Central memory CD8-positive, alpha-beta T cell (primary cell): Measurements from ENCODE around the gene IGSF21.

Experiments used
- ATAC-seq: fragments of 150-1000 bp; cut with Tn5 transposase; replicated peaks from 2 replicates; pipeline ENCODE4 v1.10.0; 2022; ENCODE audit warnings: mild to moderate bottlenecking, moderate FRiP score, moderate number of reproducible peaks; ENCODE audit not compliant: poor library complexity, severe bottlenecking; ENCODE audit errors: extremely low read depth
- DNase-seq, 2 donors: peaks; one replicate each; pipeline ENCODE4 v3.0.0; 2021; ENCODE audit warnings: low spot score in 2 of 2
- H3K27ac Mint-ChIP-seq: one replicate; pipeline ENCODE4 v1.8.0; 2022; ENCODE audit warnings: low read depth, mild to moderate bottlenecking, moderate library complexity, mixed read lengths
- H3K27me3 Mint-ChIP-seq: one replicate; pipeline ENCODE4 v1.8.0; 2022; ENCODE audit warnings: mixed read lengths
- H3K36me3 Mint-ChIP-seq: one replicate; pipeline ENCODE4 v1.8.0; 2022; ENCODE audit warnings: mild to moderate bottlenecking, moderate library complexity, mixed read lengths; ENCODE audit not compliant: insufficient read depth
- H3K4me1 Mint-ChIP-seq: one replicate; pipeline ENCODE4 v1.8.0; 2022; ENCODE audit warnings: mixed read lengths
- H3K4me3 Mint-ChIP-seq: one replicate; pipeline ENCODE4 v1.8.0; 2022; ENCODE audit warnings: mild to moderate bottlenecking, moderate library complexity, mixed read lengths
- H3K9me3 Mint-ChIP-seq: one replicate; pipeline ENCODE4 v1.8.0; 2022; ENCODE audit warnings: mixed read lengths

Gene IGSF21

DNA sequence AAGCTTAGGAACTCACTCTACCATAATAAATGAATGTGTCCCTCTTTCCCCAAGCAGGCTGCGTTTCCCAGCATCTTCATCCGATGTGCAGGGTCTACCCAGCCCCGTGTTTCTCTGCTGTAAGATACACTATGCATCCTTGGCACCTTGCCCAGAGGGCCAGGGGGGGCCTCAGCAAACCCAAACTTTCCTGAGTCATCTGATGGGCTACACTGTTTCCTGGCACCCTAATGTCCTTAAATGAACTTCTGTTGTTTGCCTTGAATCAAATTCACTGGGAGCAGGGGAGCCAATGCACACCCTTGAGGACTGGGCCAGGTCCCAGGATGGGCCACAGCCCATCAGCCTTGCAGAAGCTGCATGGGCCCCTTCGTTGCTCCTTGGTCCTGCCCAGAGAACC lies 145.5 kb downstream of the IGSF21 start:
- H3K4me1 Mint-ChIP-seq = no peaks in the 10 kb centered on the region
- H3K27ac Mint-ChIP-seq = no peak overlapping the region
- ATAC-seq = no peak
- H3K9me3 Mint-ChIP-seq = peaks cover 6% of the 10 kb centered on the region
- H3K27me3 Mint-ChIP-seq = peaks cover 18% of the 10 kb centered on the region
- no peaks in the 10 kb centered on the region for H3K36me3 Mint-ChIP-seq
- no peak for DNase-seq
- no peak overlapping the region for H3K4me3 Mint-ChIP-seq

DNA sequence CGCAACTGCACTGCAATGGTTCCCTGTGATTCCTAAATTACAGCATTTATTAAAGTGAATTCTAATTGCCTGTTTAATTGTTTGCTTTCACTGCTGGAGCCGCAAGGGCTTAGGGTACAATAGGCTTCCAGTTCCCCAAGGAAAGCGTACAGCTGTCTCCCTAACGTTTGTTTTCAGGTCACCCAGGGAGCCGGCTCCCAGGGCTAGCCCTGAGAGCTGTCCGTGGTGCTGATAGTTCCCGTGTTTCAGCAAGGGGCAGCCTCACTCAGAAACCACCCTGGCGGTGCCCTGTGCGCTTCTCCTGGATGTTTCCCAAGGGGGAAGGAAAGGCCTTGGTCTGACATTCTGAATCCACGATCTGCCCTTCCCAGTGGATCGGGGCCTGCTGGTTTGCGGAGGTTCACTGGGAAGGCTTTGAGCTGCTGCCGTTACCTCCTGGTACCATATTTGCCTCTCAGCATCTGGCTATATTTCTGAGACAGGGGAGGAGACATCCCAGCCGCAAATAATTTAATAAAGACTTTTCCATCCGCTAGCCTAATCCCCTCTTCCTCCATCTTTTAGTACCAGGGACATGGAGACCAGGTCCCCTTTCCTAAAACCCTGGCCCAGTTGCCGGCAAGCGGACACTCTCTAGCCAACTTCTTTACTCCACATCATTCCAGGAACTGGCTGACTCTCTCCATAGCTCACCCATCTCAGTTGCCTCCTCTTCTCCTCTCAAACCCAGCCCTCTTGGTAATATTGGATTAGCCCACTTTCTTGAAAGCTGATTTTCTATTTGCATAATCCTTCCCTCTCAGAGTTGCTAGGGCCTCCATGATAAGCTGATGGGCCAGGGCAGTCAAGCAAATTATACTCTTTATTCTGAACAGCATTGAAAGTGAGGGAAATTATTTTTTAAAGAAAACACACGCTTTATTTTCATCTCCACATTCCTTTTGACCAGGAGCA lies 149.0 kb downstream of the IGSF21 start:
- Mint-ChIP-seq H3K9me3 (peaks cover 6% of the 10 kb centered on the region), H3K36me3 (peaks cover 1% of the 10 kb centered on the region), H3K27me3 (peaks cover 21% of the 10 kb centered on the region), H3K4me1 (no peaks in the 10 kb centered on the region), H3K4me3 (no peak overlapping the region), H3K27ac (no peak overlapping the region)
- ATAC-seq (no peak), DNase-seq (no peak)

DNA sequence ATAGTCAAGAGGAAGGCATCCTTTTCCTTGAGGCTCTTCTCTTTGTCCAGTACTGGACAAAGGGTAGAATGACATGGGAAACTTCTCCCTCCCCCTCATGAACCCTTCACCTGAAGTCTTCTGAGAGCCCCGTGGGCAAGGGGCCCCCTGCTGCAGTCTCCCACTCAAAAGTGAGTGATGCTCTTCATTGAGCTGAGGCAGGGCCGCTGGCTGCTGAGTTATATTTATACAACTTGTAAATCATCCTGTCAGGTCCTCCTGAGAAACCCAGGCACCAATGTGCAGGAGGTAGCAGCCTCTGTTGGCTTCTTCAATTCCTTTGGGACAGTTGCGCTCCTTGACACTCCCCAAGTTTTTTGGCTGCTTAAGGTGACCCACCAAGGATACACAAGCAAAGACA lies 150.2 kb downstream of the IGSF21 start:
- Mint-ChIP-seq H3K9me3 (peaks cover 6% of the 10 kb centered on the region), H3K4me3 (no peak overlapping the region), H3K27ac (no peak overlapping the region), H3K4me1 (no peaks in the 10 kb centered on the region), H3K36me3 (peaks cover 2% of the 10 kb centered on the region), H3K27me3 (peaks cover 27% of the 10 kb centered on the region)
- ATAC-seq (no peak), DNase-seq (no peak)

DNA sequence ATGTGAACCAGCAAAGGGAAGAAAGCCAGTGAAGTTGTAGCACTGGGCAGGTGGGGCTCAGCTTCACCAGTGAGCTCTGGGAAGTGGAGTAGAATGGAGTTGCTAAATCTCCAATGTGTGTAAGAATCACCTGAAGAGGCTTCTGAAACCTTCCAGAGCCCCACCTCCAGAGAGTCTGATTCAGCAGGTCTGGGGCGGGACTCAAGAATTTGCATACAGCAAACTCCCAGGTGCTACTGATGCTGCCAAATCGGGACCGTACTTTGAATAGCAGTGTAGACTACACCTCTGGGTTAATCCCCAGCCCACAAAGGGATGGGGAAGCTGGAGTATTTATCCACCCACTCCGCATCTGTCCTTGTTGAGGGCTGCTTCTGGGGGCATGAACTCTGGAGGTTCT lies 154.3 kb downstream of the IGSF21 start:
- DNase-seq = no peak
- no peak for ATAC-seq
- Mint-ChIP-seq H3K36me3 (peaks cover 2% of the 10 kb centered on the region), H3K4me1 (no peaks in the 10 kb centered on the region), H3K9me3 (peaks cover 3% of the 10 kb centered on the region), H3K27ac (no peak overlapping the region), H3K27me3 (peaks cover 31% of the 10 kb centered on the region), H3K4me3 (no peak overlapping the region)

DNA sequence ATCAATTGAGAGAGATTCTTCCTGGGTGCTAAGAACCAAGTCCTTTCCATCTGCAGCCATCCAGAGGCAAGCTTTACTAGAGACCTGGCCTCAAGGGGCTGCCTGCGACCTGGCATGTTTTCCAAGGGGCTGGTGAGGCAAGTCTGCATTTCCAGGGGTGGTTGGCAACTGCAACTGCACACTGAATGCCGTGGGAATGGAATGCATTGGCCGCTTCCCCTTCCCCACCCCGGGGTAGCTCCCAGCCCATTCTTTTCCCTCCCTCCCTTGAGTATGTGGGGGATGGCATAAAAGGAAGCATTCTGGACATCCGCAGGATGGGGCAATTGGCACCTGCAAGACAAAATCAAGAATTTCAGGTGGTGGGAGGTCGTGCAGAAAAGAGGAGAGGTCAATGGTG lies 155.1 kb downstream of the IGSF21 start:
- Mint-ChIP-seq H3K4me1 (no peaks in the 10 kb centered on the region), H3K4me3 (no peak overlapping the region), H3K27me3 (peaks cover 32% of the 10 kb centered on the region), H3K9me3 (no peaks in the 10 kb centered on the region), H3K36me3 (peaks cover 2% of the 10 kb centered on the region), H3K27ac (no peak overlapping the region)
- no peak for DNase-seq
- ATAC-seq = no peak

DNA sequence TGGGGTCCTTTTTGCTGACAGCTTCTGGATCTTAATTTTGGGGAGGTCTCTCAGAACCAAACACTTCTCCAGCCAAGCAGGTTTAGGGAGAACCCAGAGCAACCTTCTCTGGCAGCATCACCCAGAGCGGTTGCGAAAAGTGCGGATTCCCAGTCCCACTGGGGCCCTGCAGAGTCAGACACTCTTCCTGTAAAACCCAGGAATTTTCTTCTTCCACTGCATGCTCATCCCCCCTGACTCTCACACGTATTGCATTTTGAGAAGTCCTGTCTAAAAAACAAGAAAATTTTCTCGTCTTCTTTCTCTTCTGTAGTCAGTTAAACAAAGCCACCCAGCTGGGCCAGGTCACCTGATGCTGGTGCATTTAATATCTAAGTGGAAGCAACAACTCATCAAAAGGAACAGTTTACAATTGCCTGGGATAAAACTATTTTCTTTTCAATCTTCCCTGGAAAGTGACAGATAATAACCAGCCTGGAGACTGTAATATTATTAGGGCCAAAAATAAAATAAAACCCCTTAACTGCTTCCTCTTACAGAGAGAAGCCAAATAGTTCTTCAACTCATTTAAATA lies 156.0 kb downstream of the IGSF21 start:
- no peak for DNase-seq
- Mint-ChIP-seq H3K36me3 (peaks cover 2% of the 10 kb centered on the region), H3K27ac (no peak overlapping the region)

DNA sequence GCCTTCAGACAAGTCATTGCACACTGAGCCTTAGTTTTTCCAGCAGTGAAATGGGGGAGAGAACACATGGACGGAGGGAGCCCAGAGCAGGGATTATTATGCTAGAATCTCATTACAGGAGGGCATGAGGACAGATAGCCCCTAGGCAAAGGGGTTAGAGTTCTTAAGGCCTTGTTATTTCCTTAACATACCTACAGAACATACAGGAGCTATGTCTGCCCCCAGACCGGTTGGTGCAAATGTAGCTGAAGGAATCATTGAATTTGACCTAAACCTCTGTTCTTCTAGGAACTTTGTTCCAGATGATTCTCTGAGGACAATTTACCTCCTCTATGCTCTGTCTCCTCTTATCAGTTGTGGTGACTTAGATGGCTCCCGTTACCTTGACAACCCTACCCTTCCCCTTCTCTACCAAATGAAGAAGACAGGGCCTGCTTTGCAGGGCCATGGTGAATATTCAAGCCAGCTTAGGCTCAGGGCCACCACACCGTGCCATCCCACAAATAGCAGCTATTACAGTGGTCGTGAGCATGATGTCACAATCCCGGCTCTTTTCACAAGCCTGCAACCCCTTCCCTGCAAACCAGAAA lies 156.9 kb downstream of the IGSF21 start:
- H3K9me3 Mint-ChIP-seq = no peaks in the 10 kb centered on the region
- ATAC-seq = no peak
- H3K27ac Mint-ChIP-seq = no peak overlapping the region
- H3K4me3 Mint-ChIP-seq = no peak overlapping the region
- no peak for DNase-seq
- peaks cover 36% of the 10 kb centered on the region for H3K27me3 Mint-ChIP-seq
- H3K4me1 Mint-ChIP-seq = no peaks in the 10 kb centered on the region
- peaks cover 2% of the 10 kb centered on the region for H3K36me3 Mint-ChIP-seq

More for the DNA sequence above, 156.0 kb downstream of the IGSF21 start:
- Mint-ChIP-seq H3K4me1 (no peaks in the 10 kb centered on the region), H3K4me3 (no peak overlapping the region), H3K9me3 (no peaks in the 10 kb centered on the region), H3K27me3 (peaks cover 36% of the 10 kb centered on the region)
- no peak for ATAC-seq

DNA sequence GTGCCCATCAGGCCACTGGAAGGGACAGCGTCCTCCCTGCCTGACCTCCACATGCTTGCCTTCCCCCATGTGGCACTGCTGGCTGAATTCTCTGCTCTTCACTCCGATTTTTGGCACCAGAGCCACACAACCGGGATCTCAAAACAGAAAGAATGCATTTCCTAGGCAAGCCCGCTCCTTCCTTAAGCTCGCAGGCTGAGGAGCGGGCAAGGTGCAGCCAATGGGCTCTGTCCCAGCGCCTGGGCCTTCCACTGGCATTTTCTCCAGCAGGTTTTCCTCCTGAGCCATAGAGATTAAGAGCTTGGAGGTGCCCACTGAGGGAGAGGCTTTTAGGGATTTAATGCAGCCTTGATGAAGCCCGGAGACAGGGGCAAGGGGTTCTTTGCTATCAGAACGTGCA lies 158.0 kb downstream of the IGSF21 start:
- no peak for DNase-seq
- Mint-ChIP-seq H3K4me3 (no peak overlapping the region), H3K4me1 (no peaks in the 10 kb centered on the region), H3K36me3 (peaks cover 2% of the 10 kb centered on the region), H3K27ac (no peak overlapping the region), H3K27me3 (peaks cover 35% of the 10 kb centered on the region), H3K9me3 (no peaks in the 10 kb centered on the region)
- no peak for ATAC-seq

DNA sequence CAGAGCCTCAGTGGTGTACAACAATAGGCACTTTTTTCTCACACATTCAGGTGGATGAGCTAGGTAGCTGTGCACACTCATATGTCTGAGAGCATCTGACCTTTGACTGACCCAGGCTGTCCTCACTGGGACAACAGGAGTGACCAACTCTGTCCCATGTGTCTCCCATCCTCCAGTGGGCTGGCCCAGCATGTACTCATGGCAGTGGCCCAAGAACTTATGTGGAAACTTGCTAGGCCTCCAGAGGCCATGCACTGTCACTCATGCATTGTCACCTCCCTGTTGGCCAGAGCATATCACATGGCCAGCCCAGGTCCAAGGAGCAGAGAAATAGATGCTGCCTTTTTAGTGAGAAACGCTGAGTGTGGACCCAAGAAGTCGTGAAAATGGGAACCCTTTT lies 158.8 kb downstream of the IGSF21 start:
- H3K27ac Mint-ChIP-seq = no peak overlapping the region
- DNase-seq = no peak
- H3K4me1 Mint-ChIP-seq = no peaks in the 10 kb centered on the region
- ATAC-seq = no peak
- H3K36me3 Mint-ChIP-seq = peaks cover 2% of the 10 kb centered on the region
- no peak overlapping the region for H3K4me3 Mint-ChIP-seq
- no peaks in the 10 kb centered on the region for H3K9me3 Mint-ChIP-seq
- peaks cover 28% of the 10 kb centered on the region for H3K27me3 Mint-ChIP-seq

DNA sequence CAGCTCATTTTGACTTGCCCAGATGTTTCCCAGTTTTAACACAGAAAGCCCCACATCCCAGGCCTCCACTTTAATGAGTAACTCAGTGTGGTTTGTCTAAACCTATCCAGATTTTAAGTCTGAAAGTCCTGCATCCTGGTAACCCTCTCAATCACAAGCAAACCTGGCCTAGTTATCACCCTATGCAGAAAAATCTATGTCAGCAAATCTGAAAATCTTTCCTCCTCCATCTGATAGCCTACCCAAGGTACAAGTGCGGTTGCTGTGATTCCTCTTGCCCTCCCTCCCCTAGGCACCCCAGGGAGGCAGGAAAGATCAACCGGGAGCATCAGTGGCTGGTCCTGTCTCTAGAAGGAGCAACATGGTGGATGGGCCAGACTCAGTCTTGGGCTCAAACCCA lies 163.7 kb downstream of the IGSF21 start:
- ATAC-seq (no peak), DNase-seq (no peak)
- no peaks in the 10 kb centered on the region for H3K9me3 Mint-ChIP-seq
- no peak overlapping the region for H3K4me3 Mint-ChIP-seq
- no peaks in the 10 kb centered on the region for H3K4me1 Mint-ChIP-seq
- no peaks in the 10 kb centered on the region for H3K36me3 Mint-ChIP-seq
- H3K27me3 Mint-ChIP-seq = peaks cover 20% of the 10 kb centered on the region
- H3K27ac Mint-ChIP-seq = no peak overlapping the region

DNA sequence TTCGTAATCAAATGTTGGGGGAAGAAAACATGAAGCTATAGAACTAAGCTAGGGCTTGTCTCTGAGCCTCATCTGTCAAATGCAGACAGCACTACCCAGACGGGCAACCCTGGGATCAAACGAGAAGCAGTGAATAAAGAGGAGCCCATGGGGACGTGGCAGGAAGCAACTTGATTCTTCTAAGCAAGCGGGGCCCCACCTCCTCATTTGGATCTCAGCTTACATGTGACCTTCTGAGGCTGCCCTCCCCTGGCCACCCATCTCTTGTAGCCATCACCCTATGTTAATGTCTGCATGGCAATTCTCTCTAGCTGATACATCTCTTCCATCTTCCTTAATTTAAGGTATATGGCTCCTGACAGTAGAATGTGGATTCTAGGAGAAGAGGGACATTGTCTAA lies 171.3 kb downstream of the IGSF21 start:
- Mint-ChIP-seq H3K9me3 (no peaks in the 10 kb centered on the region), H3K4me1 (no peaks in the 10 kb centered on the region), H3K36me3 (no peaks in the 10 kb centered on the region), H3K27ac (no peak overlapping the region), H3K27me3 (peaks cover 60% of the 10 kb centered on the region), H3K4me3 (no peak overlapping the region)
- DNase-seq (no peak), ATAC-seq (no peak)

DNA sequence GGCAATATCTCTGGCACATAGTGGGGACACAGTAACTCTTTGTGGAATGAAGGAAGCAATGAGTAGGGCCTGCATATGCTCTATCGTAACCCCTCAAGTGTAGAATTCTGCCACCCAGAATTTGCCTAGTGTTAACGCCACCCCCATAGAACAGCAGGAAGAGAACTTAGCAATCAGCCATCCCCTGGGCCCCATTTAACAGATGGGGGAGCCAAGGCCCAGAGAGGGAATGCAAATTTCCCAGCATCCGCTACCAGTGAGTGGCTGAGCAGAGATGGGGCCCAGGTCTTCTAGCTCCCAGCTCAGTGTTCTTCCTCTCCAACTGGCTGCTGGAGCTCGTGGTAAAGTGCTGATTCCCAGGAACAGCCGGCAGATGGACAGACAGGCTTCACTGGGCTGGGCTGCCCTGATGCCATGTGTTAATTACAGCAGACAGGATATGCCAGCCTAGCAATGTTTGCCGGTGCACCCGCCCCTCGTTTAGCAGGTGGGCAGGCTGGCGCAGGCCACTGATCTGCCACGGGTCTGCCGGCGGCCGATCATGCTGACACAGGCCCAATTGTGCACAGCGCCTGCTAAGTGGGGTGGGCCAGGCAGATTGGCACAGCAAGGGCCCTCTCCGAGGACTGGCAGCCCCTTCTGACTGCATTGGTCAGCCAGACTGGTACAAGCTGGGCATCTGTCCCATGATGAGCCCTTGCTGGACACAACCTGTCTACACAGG lies 171.9 kb downstream of the IGSF21 start:
- Mint-ChIP-seq H3K27me3 (peaks cover 63% of the 10 kb centered on the region), H3K4me3 (no peak overlapping the region), H3K4me1 (no peaks in the 10 kb centered on the region), H3K9me3 (no peaks in the 10 kb centered on the region), H3K36me3 (no peaks in the 10 kb centered on the region), H3K27ac (no peak overlapping the region)
- no peak for ATAC-seq
- DNase-seq = no peak
